Calu3 (cell line): ENCODE measurements around the gene EVL. TPM values are rescaled to one million over a fixed set of nuclear protein-coding genes. Genes with fewer than 3 reads are reported as not detected.

ENCODE experiments used
- BruUV-seq: library from RNA; stranded (reverse); fragments of 400-500 nt; replicated peaks from 2 replicates; lab custom pipeline; 2021; lab: Mats Ljungman, UMichigan
- CTCF ChIA-PET: fragments of 300-600 bp; sonication (Branson Sonifier 250); formaldehyde crosslinking; loops from one replicate; lab custom pipeline; 2022; ENCODE audit warnings: antibody characterized with exemption; lab: Charles Lee
- DNase-seq: peaks from one replicate; pipeline ENCODE4 v3.0.0; 2022
- H3K27ac Mint-ChIP-seq: one replicate; pipeline ENCODE4 v1.8.0; 2022; ENCODE audit warnings: mixed read lengths; ENCODE audit not compliant: unreplicated experiment
- H3K27me3 Mint-ChIP-seq: one replicate; pipeline ENCODE4 v1.8.0; 2022; ENCODE audit warnings: mixed read lengths; ENCODE audit not compliant: unreplicated experiment
- H3K36me3 Mint-ChIP-seq: one replicate; pipeline ENCODE4 v1.8.0; 2022; ENCODE audit warnings: mild to moderate bottlenecking, moderate library complexity, mixed read lengths; ENCODE audit not compliant: insufficient read depth, unreplicated experiment
- H3K4me1 Mint-ChIP-seq: one replicate; pipeline ENCODE4 v1.8.0; 2022; ENCODE audit warnings: mild to moderate bottlenecking, low read depth, mixed read lengths; ENCODE audit not compliant: unreplicated experiment
- H3K4me3 Mint-ChIP-seq: one replicate; pipeline ENCODE4 v1.8.0; 2022; ENCODE audit warnings: mild to moderate bottlenecking, low read depth, moderate library complexity, mixed read lengths; ENCODE audit not compliant: unreplicated experiment
- H3K9me3 Mint-ChIP-seq: one replicate; pipeline ENCODE4 v1.8.0; 2022; ENCODE audit warnings: low read depth, mixed read lengths; ENCODE audit not compliant: unreplicated experiment
- intact Hi-C: fragments of 100-400 bp; cut with micrococcal nuclease; formaldehyde crosslinking; loops from one replicate; pipeline ENCODE4 v1.10.0; 2022; ENCODE audit not compliant: unreplicated experiment
- total RNA-seq: library from RNA; stranded (reverse); gene quantifications from 2 replicates; pipeline ENCODE4 v1.2.3, GENCODE V29; 2022
- TF ChIP-seq, protein P1 (sequence below): fragments of 200-600 bp; IDR thresholded peaks from one replicate; pipeline ENCODE4 v1.8.0; 2022; ENCODE audit warnings: antibody characterized with exemption; ENCODE audit not compliant: unreplicated experiment

EVL gene
- total RNA-seq, 1 experiment from 2014 or later = 33.5 TPM

GRCh38 chr14:100098171-100098570 lies 32.9 kb downstream of the EVL start:
- no peaks in the 10 kb centered on the region for H3K4me1 Mint-ChIP-seq
- no peaks in the 10 kb centered on the region for H3K9me3 Mint-ChIP-seq
- CTCF ChIA-PET = no interaction called here
- no peak for DNase-seq
- no peak overlapping the region for H3K27ac Mint-ChIP-seq
- no peak overlapping the region for H3K4me3 Mint-ChIP-seq
- BruUV-seq = no TSS peak
- TF ChIP-seq, protein P1, sequence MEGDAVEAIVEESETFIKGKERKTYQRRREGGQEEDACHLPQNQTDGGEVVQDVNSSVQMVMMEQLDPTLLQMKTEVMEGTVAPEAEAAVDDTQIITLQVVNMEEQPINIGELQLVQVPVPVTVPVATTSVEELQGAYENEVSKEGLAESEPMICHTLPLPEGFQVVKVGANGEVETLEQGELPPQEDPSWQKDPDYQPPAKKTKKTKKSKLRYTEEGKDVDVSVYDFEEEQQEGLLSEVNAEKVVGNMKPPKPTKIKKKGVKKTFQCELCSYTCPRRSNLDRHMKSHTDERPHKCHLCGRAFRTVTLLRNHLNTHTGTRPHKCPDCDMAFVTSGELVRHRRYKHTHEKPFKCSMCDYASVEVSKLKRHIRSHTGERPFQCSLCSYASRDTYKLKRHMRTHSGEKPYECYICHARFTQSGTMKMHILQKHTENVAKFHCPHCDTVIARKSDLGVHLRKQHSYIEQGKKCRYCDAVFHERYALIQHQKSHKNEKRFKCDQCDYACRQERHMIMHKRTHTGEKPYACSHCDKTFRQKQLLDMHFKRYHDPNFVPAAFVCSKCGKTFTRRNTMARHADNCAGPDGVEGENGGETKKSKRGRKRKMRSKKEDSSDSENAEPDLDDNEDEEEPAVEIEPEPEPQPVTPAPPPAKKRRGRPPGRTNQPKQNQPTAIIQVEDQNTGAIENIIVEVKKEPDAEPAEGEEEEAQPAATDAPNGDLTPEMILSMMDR = no peak
- H3K36me3 Mint-ChIP-seq = no peaks in the 10 kb centered on the region
- intact Hi-C loops = no loop called here
- H3K27me3 Mint-ChIP-seq = no peaks in the 10 kb centered on the region

- Mint-ChIP-seq H3K4me1 (no peaks in the 10 kb centered on the region), H3K9me3 (no peaks in the 10 kb centered on the region), H3K4me3 (no peak overlapping the region), H3K27ac (no peak overlapping the region), H3K27me3 (no peaks in the 10 kb centered on the region), H3K36me3 (no peaks in the 10 kb centered on the region)
- intact Hi-C loops = no loop called here
- TF ChIP-seq, protein P1 = no peak
- DNase-seq = no peak
- CTCF ChIA-PET = no interaction called here
- BruUV-seq = no TSS peak
Measured at GRCh38 chr14:100100032-100100703, 34.9 kb downstream of the EVL start.

DNA sequence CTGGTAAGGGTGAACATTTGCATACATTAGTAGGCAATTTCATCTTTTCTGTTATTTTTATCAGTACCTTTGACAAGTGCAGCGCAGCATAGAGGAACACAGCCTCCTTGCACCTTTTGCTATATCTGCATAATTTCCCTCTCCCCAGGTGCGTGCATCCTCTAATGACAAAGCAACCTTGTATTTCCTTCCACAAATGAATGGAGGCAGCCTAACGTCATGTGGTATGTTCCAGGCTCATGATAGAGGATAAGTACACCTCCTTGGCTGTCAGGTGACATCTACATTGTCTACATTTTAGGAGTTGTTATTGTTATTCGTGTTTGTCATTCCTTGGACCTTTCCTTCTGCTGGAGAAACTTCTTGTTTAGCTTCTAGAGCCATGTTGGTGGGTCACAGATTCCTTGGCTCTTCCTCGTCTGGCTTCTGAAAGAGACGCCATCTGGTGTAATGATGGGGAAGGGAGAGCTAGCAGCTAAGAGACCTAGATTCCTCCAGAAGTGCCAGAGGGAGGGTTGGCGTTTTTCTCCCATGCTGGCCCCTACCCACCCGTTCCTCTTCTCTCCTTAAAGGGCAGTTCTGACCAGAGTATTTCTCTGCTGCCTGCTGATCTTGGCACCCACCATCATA lies 37.0 kb downstream of the EVL start:
- Mint-ChIP-seq H3K9me3 (no peaks in the 10 kb centered on the region), H3K27ac (no peak overlapping the region), H3K4me1 (no peaks in the 10 kb centered on the region), H3K36me3 (no peaks in the 10 kb centered on the region), H3K27me3 (no peaks in the 10 kb centered on the region), H3K4me3 (no peak overlapping the region)
- intact Hi-C loops = no loop called here
- BruUV-seq = no TSS peak
- TF ChIP-seq, protein P1 = no peak
- CTCF ChIA-PET = no interaction called here
- no peak for DNase-seq

- no peak overlapping the region for H3K27ac Mint-ChIP-seq
- H3K9me3 Mint-ChIP-seq = no peaks in the 10 kb centered on the region
- intact Hi-C loops = no loop called here
- TF ChIP-seq, protein P1 = no peak
- DNase-seq = no peak
- H3K4me1 Mint-ChIP-seq = peaks cover 6% of the 10 kb centered on the region
- CTCF ChIA-PET = interaction anchor here (0.7 kb wide), 1 partner anchor 129 kb away, joined by 3 read pairs; no protein-coding TSS in a partner anchor
- H3K36me3 Mint-ChIP-seq = no peaks in the 10 kb centered on the region
- no peaks in the 10 kb centered on the region for H3K27me3 Mint-ChIP-seq
- no TSS peak for BruUV-seq
- no peak overlapping the region for H3K4me3 Mint-ChIP-seq
Measured at GRCh38 chr14:100103250-100104005, 38.2 kb downstream of the EVL start.
